ENCODE results near the gene UBP1. TPM values are rescaled to one million over a fixed set of nuclear protein-coding genes. Genes with fewer than 3 reads are reported as not detected.

Gene UBP1
- total RNA-seq, 4 donors from 2014 or later, result 73.6 to 95.2 (median 80.6) TPM

- Histone ChIP-seq H3K4me3 (peak overlapping the region; percentile 87 to 94), H3K27me3 (no peaks in the 10 kb centered on the region), H3K27ac (peak overlapping the region; percentile 96 to 99 (median 98)), H3K4me1 (peaks cover 3 to 38% (median 22%) of the 10 kb centered on the region in 3 donors), H3K36me3 (no peaks in the 10 kb centered on the region), H3K9me3 (no peaks in the 10 kb centered on the region)
- 36 to 38% methylated on average over 12 to 19 of the region's 26 CpGs for WGBS, 2 donors (ENCODE audit: low coverage in 1 of 2)
- TF ChIP-seq POLR2A (IDR thresholded peaks at IDR 0.05), result no peak
- no peak for ATAC-seq
Observed at GRCh38 chr3:33441225-33441976, 1.2 kb upstream of the UBP1 start.

- TF ChIP-seq EP300 (IDR thresholded peaks at IDR 0.05), result no peak
- no peak for TF ChIP-seq POLR2AphosphoS5 (IDR thresholded peaks at IDR 0.05)
- TF ChIP-seq POLR2A (IDR thresholded peaks at IDR 0.05), result peak; percentile 68 to 81
- TF ChIP-seq CTCF (IDR thresholded peaks at IDR 0.05), result peak in 3 of 4 experiments; percentile 42 to 45 (median 44)
- H3K4me1 ChIP-seq, result peaks cover 3 to 53% (median 22%) of the 10 kb centered on the region in 3 donors
- WGBS, 2 donors (ENCODE audit: low coverage in 1 of 2), result no CpG with 5 or more reads among the region's 93 CpGs
Observed at GRCh38 chr3:33439546-33440327, 468 bp downstream of the UBP1 start.

GRCh38 chr3:33438881-33439545 is 1.2 kb downstream of the UBP1 start:
- 0 to 4% methylated on average over 6 of the region's 12 CpGs for WGBS, 2 donors (ENCODE audit: low coverage in 1 of 2)
- no peaks in the 10 kb centered on the region for H3K9me3 ChIP-seq
- H3K4me3 ChIP-seq, result peak overlapping the region; percentile 87 to 92
- ATAC-seq, result no peak
- H3K36me3 ChIP-seq, result no peaks in the 10 kb centered on the region
- no peaks in the 10 kb centered on the region for H3K27me3 ChIP-seq
- TF ChIP-seq CTCF (IDR thresholded peaks at IDR 0.05) (no peak), EP300 (IDR thresholded peaks at IDR 0.05) (no peak), POLR2AphosphoS5 (IDR thresholded peaks at IDR 0.05) (no peak), POLR2A (IDR thresholded peaks at IDR 0.05) (no peak)
- H3K4me1 ChIP-seq, result peaks cover 3 to 54% (median 22%) of the 10 kb centered on the region in 3 donors
- H3K27ac ChIP-seq, result peak overlapping the region; percentile 92 to 99 (median 97)

More at GRCh38 chr3:33439546-33440327, 468 bp downstream of the UBP1 start:
- peak; percentile 56 for ATAC-seq
- no peaks in the 10 kb centered on the region for H3K36me3 ChIP-seq
- no peaks in the 10 kb centered on the region for H3K9me3 ChIP-seq
- H3K27ac ChIP-seq, result peak overlapping the region; percentile 92 to 99 (median 97)
- H3K27me3 ChIP-seq, result no peaks in the 10 kb centered on the region
- H3K4me3 ChIP-seq, result peak overlapping the region; percentile 87 to 92

- Histone ChIP-seq H3K4me3 (peak overlapping the region; percentile 87 to 92), H3K4me1 (peaks cover 3 to 61% (median 22%) of the 10 kb centered on the region in 3 donors), H3K27me3 (no peaks in the 10 kb centered on the region), H3K36me3 (no peaks in the 10 kb centered on the region), H3K27ac (peak overlapping the region; percentile 92 to 99 (median 97)), H3K9me3 (no peaks in the 10 kb centered on the region)
- no peak for TF ChIP-seq CTCF (IDR thresholded peaks at IDR 0.05)
- TF ChIP-seq POLR2A (IDR thresholded peaks at IDR 0.05), result no peak
- TF ChIP-seq POLR2AphosphoS5 (IDR thresholded peaks at IDR 0.05), result no peak
- TF ChIP-seq EP300 (IDR thresholded peaks at IDR 0.05), result no peak
- WGBS, 2 donors (ENCODE audit: low coverage in 1 of 2), result 4% methylated on average over 4 of the region's 4 CpGs
- ATAC-seq, result no peak
Observed at GRCh38 chr3:33438284-33438668, 1.9 kb downstream of the UBP1 start.

All from gastroesophageal sphincter (tissue), 4 donors.